MM.1S (cell line): Measurements from ENCODE around the gene MEF2C.

Experiments used
- DNase-seq: peaks from one replicate; pipeline ENCODE4 v3.0.0-alpha.2; 2015
- H2AFZ ChIP-seq: fragments of 300-600 bp; sonication (generic); 2 replicates; pipeline ENCODE4 v1.6.0; 2016; ENCODE audit warnings: antibody characterized with exemption, low read length
- H3F3A ChIP-seq: fragments of 300-600 bp; sonication (generic); 2 replicates; pipeline ENCODE4 v1.6.1; 2016; ENCODE audit warnings: mild to moderate bottlenecking, antibody characterized with exemption, low read length, moderate library complexity, mixed read lengths; ENCODE audit not compliant: insufficient read depth
- H3K27ac ChIP-seq: fragments of 300-600 bp; sonication (generic); 2 replicates; pipeline ENCODE4 v1.5.1; 2016; ENCODE audit warnings: mild to moderate bottlenecking, low read length
- H3K27me3 ChIP-seq: fragments of 300-600 bp; sonication (generic); replicated peaks from 2 replicates; pipeline ENCODE4 v1.6.0; 2016; ENCODE audit warnings: low read length; ENCODE audit not compliant: insufficient read depth
- H3K36me3 ChIP-seq: fragments of 300-600 bp; sonication (generic); replicated peaks from 2 replicates; pipeline ENCODE4 v1.6.1; 2016; ENCODE audit warnings: mild to moderate bottlenecking, low read length, mixed read lengths; ENCODE audit not compliant: insufficient read depth
- H3K4me1 ChIP-seq: fragments of 300-600 bp; sonication (generic); 2 replicates; pipeline ENCODE4 v1.6.1; 2016; ENCODE audit warnings: low read length, mixed read lengths
- H3K4me2 ChIP-seq: fragments of 300-600 bp; sonication (generic); 2 replicates; pipeline ENCODE4 v1.6.0; 2016; ENCODE audit warnings: low read depth, low read length
- H3K4me3 ChIP-seq: fragments of 300-600 bp; sonication (generic); 2 replicates; pipeline ENCODE4 v1.5.1; 2016; ENCODE audit warnings: low read length, mixed read lengths
- H3K79me2 ChIP-seq: fragments of 300-600 bp; sonication (generic); 2 replicates; pipeline ENCODE4 v1.6.1; 2016; ENCODE audit warnings: mixed run types, low read length, mixed read lengths
- H3K9ac ChIP-seq: fragments of 300-600 bp; sonication (generic); 2 replicates; pipeline ENCODE4 v1.6.1; 2016; ENCODE audit warnings: low read length, mixed read lengths
- H3K9me2 ChIP-seq: fragments of 300-600 bp; sonication (generic); replicated peaks from 2 replicates; pipeline ENCODE4 v1.6.1; 2016; ENCODE audit warnings: mild to moderate bottlenecking, low read length, mixed read lengths; ENCODE audit not compliant: insufficient read depth
- H3K9me3 ChIP-seq: fragments of 300-600 bp; sonication (generic); replicated peaks from 2 replicates; pipeline ENCODE4 v1.6.1; 2016; ENCODE audit warnings: mild to moderate bottlenecking, low read length, mixed read lengths; ENCODE audit not compliant: insufficient read depth
- H4K20me1 ChIP-seq: fragments of 300-600 bp; sonication (generic); 2 replicates; pipeline ENCODE4 v1.6.1; 2016; ENCODE audit warnings: mild to moderate bottlenecking, low read length, moderate library complexity, mixed read lengths; ENCODE audit not compliant: insufficient read depth
- CTCF ChIP-seq: fragments of 300-600 bp; sonication (generic); IDR thresholded peaks from 2 replicates; pipeline ENCODE4 v1.5.1; 2016; ENCODE audit warnings: antibody characterized with exemption, low read length, mixed read lengths
- EZH2 ChIP-seq: fragments of 300-600 bp; sonication (generic); optimal IDR thresholded peaks from 2 replicates; pipeline ENCODE3; 2017; ENCODE audit warnings: low read depth, mild to moderate bottlenecking, antibody characterized with exemption, low read length, mixed read lengths
- EZH2phosphoT487 ChIP-seq: fragments of 300-600 bp; sonication (generic); IDR thresholded peaks from 2 replicates; pipeline ENCODE4 v1.6.1; 2018; ENCODE audit warnings: antibody characterized with exemption, low read length

MEF2C gene

GRCh38 chr5:88886746-88887341, 3.9 kb upstream of the MEF2C start:
- Histone ChIP-seq H3K36me3 (no peaks in the 10 kb centered on the region), H3K4me3 (peak overlapping the region; percentile 79), H3K79me2 (peaks cover 97% of the 10 kb centered on the region), H3K27me3 (no peaks in the 10 kb centered on the region), H2AFZ (no peak overlapping the region), H3F3A (peaks cover 64% of the 10 kb centered on the region), H3K27ac (peak overlapping the region; percentile 96), H3K4me2 (peak overlapping the region; percentile 60), H3K9me3 (no peaks in the 10 kb centered on the region), H3K9ac (peak overlapping the region; percentile 95), H3K9me2 (no peaks in the 10 kb centered on the region), H3K4me1 (peaks cover 5% of the 10 kb centered on the region; the same call in 1 of the 2 replicates), H4K20me1 (no peaks in the 10 kb centered on the region)
- peak; percentile 71 for DNase-seq
- no peak for TF ChIP-seq EZH2
- no peak for TF ChIP-seq EZH2phosphoT487

- H3K36me3 ChIP-seq = no peaks in the 10 kb centered on the region
- H4K20me1 ChIP-seq = no peaks in the 10 kb centered on the region
- H3F3A ChIP-seq = peaks cover 70% of the 10 kb centered on the region
- no peaks in the 10 kb centered on the region for H3K9me3 ChIP-seq
- TF ChIP-seq EZH2phosphoT487 (no peak), EZH2 (no peak), CTCF (no peak)
- peak overlapping the region; percentile 79 for H3K4me3 ChIP-seq
- peak overlapping the region; percentile 95 for H3K9ac ChIP-seq
- DNase-seq = peak; percentile 70
- H3K79me2 ChIP-seq = peaks cover 98% of the 10 kb centered on the region
- no peaks in the 10 kb centered on the region for H3K9me2 ChIP-seq
- H3K27me3 ChIP-seq = no peaks in the 10 kb centered on the region
- no peak overlapping the region for H2AFZ ChIP-seq
- peaks cover 5% of the 10 kb centered on the region; the same call in 1 of the 2 replicates for H3K4me1 ChIP-seq
- H3K4me2 ChIP-seq = peak overlapping the region; percentile 60
- peak overlapping the region; percentile 96 for H3K27ac ChIP-seq
Observed at GRCh38 chr5:88886252-88886651, 3.3 kb upstream of the MEF2C start.

GRCh38 chr5:88885002-88885401, 2.0 kb upstream of the MEF2C start:
- H3K27ac ChIP-seq = peak overlapping the region; percentile 96
- peak overlapping the region; percentile 60 for H3K4me2 ChIP-seq
- no peaks in the 10 kb centered on the region for H3K9me3 ChIP-seq
- peak overlapping the region; percentile 79 for H3K4me3 ChIP-seq
- H3K4me1 ChIP-seq = no peaks in the 10 kb centered on the region
- no peak for TF ChIP-seq EZH2
- TF ChIP-seq CTCF = no peak
- TF ChIP-seq EZH2phosphoT487 = no peak
- H3K79me2 ChIP-seq = peaks cover 98% of the 10 kb centered on the region
- H3K9ac ChIP-seq = peak overlapping the region; percentile 95
- H2AFZ ChIP-seq = no peak overlapping the region
- H3K9me2 ChIP-seq = no peaks in the 10 kb centered on the region
- peak; percentile 44 for DNase-seq
- peaks cover 68% of the 10 kb centered on the region for H3F3A ChIP-seq
- H3K36me3 ChIP-seq = peaks cover 6% of the 10 kb centered on the region; the same call in 1 of the 2 replicates
- no peaks in the 10 kb centered on the region for H3K27me3 ChIP-seq
- H4K20me1 ChIP-seq = no peaks in the 10 kb centered on the region

GRCh38 chr5:88884608-88884877, 1.6 kb upstream of the MEF2C start:
- Histone ChIP-seq H3K4me2 (peak overlapping the region; percentile 60), H3F3A (peaks cover 63% of the 10 kb centered on the region), H3K4me3 (peak overlapping the region; percentile 79), H2AFZ (no peak overlapping the region), H4K20me1 (no peaks in the 10 kb centered on the region), H3K27me3 (no peaks in the 10 kb centered on the region), H3K9me2 (no peaks in the 10 kb centered on the region), H3K9ac (peak overlapping the region; percentile 95), H3K9me3 (no peaks in the 10 kb centered on the region), H3K36me3 (peaks cover 6% of the 10 kb centered on the region; the same call in 1 of the 2 replicates), H3K79me2 (peaks cover 98% of the 10 kb centered on the region), H3K4me1 (no peaks in the 10 kb centered on the region), H3K27ac (peak overlapping the region; percentile 96)
- DNase-seq = peak; percentile 51
- TF ChIP-seq EZH2phosphoT487 = no peak
- no peak for TF ChIP-seq CTCF
- TF ChIP-seq EZH2 = no peak
